Epithelial cell of esophagus (primary cell): ENCODE results near the gene PLOD2.
A peak's percentile ranks its signal among the peaks of the same experiment; 100 is the strongest.

Experiments
- DNase-seq: peaks from one replicate; pipeline ENCODE4 v3.0.0; 2010; ENCODE audit warnings: low read depth
- H3K4me3 ChIP-seq: 2 replicates; pipeline ENCODE4 v1.5.1; 2011; ENCODE audit warnings: mild to moderate bottlenecking, low read length, control low read depth
- CTCF ChIP-seq: IDR thresholded peaks from 2 replicates; pipeline ENCODE4 v1.5.1; 2011; ENCODE audit warnings: low read depth, mild to moderate bottlenecking, low read length, control low read depth, inconsistent platforms; ENCODE audit not compliant: insufficient read depth; ENCODE audit errors: missing control alignments

The PLOD2 gene

GRCh38 chr3:146169891-146170290 lies 8.9 kb upstream of the PLOD2 start:
- peak; percentile 78 for DNase-seq
- TF ChIP-seq CTCF: no peak
- no peak overlapping the region for H3K4me3 ChIP-seq

- no peak for DNase-seq
- no peak overlapping the region for H3K4me3 ChIP-seq
- TF ChIP-seq CTCF: no peak
Measured at GRCh38 chr3:146166826-146167225, 5.8 kb upstream of the PLOD2 start.

- no peak overlapping the region for H3K4me3 ChIP-seq
- DNase-seq: peak; percentile 91
- no peak for TF ChIP-seq CTCF
Measured at GRCh38 chr3:146166415-146166821, 5.4 kb upstream of the PLOD2 start.

DNA sequence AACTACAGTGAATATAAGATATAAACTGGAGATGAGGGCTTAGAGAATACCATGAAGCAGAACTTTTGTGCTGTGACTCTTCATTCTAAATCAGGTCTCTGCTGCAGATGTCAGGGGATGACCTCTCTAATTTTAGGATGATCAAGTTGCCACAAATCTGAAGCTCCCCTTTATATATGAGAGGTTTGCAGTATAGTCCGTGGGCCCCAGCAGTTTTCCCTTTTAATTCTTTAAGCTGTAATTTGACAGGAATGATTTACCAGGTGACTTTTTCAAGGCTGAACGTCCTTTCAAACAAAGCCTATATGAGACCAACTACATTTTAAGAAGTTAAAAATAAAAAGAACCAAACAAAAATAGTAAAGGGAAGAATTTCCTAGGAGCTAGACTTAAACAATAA lies 4.9 kb upstream of the PLOD2 start:
- no peak overlapping the region for H3K4me3 ChIP-seq
- no peak for TF ChIP-seq CTCF
- DNase-seq: no peak

DNA sequence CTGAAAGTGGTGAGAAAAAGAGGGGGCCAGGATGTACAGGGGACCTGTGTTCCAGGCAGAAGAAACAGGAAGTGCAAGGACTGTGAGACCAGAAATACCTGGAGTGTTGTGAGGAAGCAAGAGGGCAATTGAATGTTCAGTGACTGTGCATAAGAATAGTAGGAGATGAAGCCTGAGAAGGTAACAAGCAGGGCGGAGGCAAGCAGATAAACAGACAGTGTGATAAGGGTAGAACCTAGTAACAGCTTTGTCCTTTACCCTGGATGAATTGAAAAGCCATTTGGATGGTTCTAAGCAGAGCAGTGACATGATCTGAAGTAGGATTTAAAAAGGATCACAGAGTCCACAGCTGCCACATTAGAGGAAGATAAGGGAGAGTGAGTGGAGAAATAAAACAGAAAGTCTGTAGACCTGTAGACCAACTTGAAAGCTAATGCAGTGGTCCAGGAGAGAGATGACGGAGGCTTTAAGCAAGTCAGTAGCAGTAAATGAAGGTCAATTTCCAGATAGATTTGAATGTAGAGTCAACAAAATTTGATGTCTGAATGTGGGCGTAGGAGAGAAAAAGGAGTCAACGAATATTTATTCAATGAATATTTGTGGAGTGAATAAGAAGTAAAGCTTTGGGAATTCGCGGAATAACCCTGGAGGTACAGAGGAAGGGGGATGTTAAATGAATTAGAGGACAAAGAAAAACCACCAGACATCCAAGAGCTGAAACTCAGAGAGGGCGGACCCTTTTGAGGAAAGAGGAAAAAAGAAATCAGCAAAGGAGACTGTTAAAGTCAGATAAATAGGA lies 4.2 kb upstream of the PLOD2 start:
- TF ChIP-seq CTCF: no peak
- no peak overlapping the region for H3K4me3 ChIP-seq
- peak; percentile 68 for DNase-seq

- no peak for TF ChIP-seq CTCF
- no peak overlapping the region for H3K4me3 ChIP-seq
- no peak for DNase-seq
Measured at GRCh38 chr3:146164506-146164905, 3.5 kb upstream of the PLOD2 start.

- no peak for TF ChIP-seq CTCF
- H3K4me3 ChIP-seq: no peak overlapping the region
- DNase-seq: peak; percentile 50
Measured at GRCh38 chr3:146164071-146164470, 3.1 kb upstream of the PLOD2 start.
